Measurements from ENCODE around the gene ASTN2.

- TF ChIP-seq, protein P1, sequence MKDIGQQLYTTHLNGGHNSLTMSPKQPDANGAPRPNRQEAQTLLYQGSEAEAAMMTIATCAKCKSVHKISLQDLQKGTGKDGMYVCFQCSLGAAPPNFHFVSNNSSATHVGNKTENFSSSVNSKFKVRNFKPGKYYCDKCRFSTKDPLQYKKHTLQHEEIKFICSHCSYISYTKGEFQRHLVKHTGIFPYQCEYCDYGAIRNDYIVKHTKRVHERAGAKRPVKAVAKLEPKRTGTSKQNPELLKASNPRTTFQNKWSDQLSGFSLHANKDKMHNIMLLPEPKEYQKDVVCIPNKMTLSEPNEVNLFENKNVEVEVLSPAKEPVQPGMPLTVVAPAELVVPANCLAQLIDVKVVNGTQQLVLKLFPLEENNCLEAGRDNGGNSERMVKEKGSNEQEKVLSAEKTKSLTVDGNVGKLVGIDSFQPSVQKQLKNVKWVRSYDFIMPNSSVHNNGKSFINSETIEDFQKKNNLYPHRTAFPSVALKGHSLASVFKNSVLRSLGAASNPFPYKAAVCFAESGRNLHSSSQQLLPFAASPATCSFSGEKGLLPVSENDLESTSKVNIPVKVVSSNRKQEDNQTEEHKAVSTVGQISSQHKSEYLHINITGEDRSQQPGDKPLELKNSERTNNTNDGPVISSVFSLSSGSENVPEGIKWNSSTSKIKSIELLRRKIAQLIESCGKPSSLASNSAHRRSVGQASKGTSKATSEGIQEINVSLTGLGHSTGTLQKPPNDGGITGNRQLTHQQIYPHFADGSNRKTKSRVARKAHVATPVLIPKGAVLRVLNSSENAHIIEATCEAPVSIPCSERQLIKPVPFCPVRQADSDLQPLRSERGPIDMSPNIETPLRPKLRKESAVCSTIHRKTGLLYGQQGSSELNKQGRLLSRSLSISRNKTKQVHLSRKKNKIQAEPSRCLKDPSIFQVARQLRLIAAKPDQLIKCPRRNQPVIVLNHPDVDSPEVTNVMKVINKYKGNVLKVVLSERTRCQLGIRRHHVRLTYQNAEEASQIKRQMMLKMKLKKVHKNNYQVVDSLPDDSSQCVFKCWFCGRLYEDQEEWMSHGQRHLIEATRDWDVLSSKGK (CRISPR knock-in tag; IDR thresholded peaks at IDR 0.05): no peak
- no peak for TF ChIP-seq NBN (IDR thresholded peaks at IDR 0.05; ENCODE audit: low read depth)
- no peak for TF ChIP-seq ZNF316 (IDR thresholded peaks at IDR 0.05)
- TF ChIP-seq BRF1 (IDR thresholded peaks at IDR 0.05; ENCODE audit: borderline replicate concordance, extremely low read depth, insufficient read length): no peak
- TF ChIP-seq, protein P2, sequence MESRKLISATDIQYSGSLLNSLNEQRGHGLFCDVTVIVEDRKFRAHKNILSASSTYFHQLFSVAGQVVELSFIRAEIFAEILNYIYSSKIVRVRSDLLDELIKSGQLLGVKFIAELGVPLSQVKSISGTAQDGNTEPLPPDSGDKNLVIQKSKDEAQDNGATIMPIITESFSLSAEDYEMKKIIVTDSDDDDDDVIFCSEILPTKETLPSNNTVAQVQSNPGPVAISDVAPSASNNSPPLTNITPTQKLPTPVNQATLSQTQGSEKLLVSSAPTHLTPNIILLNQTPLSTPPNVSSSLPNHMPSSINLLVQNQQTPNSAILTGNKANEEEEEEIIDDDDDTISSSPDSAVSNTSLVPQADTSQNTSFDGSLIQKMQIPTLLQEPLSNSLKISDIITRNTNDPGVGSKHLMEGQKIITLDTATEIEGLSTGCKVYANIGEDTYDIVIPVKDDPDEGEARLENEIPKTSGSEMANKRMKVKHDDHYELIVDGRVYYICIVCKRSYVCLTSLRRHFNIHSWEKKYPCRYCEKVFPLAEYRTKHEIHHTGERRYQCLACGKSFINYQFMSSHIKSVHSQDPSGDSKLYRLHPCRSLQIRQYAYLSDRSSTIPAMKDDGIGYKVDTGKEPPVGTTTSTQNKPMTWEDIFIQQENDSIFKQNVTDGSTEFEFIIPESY (CRISPR knock-in tag; IDR thresholded peaks at IDR 0.05): no peak
- TF ChIP-seq EP300 (IDR thresholded peaks at IDR 0.05; ENCODE audit: low read length): no peak
- no peak for TF ChIP-seq CEBPB (tag; IDR thresholded peaks at IDR 0.05)
- no peak for TF ChIP-seq GATAD2A (IDR thresholded peaks at IDR 0.05)
These were observed 740.5 kb downstream of the ASTN2 start for GRCh38 chr9:116674210-116674980.

Data from K562 (cell line).